Measurements from ENCODE around the gene TM9SF2.
"Not testable (repeated sequence)": the region's sequence is repeated elsewhere in the genome, so short reads cannot be mapped to it uniquely, and the experiment has no call there.

The TM9SF2 gene

DNA sequence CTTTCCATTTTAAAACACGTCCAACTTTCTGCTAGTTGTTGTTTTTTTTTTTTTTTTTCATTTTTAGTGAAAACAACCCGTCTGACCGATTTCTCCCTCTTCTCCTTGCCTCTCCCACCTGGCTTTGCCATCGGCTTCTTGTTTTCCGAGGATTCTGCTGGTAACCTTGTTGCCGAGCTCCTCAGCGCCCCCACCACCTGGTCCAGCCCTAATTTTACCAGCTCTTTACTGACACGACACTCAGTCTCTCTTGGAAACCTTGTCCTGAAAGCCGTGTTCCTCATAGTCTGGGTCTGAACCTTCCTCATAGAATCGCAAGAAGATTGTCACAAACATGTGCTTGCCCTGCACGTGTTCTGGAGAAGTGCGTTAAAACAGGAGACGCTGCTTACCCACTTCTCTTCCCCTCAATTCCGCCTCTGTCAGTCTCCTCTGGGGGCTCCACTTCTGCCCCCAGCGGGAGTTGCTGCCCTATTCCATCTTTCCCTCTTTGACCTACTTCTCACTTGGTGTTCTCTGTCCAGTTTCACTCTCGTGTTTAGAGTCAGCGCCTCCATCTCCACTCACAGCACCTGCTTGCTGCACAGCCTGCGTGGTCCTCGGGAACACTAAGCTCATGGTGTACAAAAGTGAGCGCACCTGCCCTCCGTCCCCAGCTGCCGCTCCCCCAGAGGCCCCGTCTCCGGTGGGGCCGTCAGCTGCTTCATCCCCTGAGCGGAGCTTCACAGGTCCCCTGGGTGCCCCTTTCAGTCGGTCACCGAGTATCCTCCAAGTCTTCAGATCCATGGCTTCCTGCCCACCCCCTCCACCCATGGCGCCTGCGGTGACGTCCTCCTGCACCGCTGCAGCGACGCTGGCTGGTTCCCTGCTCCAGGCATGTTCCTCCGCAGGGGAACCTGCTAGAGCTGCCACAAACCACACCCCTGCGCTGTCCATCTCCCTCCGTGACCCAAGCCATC, 65.1 kb downstream of the TM9SF2 start:
- no peaks in the 10 kb centered on the region for H3K4me1 ChIP-seq (ENCODE audit: insufficient read depth, low read length)
- H3K36me3 ChIP-seq (ENCODE audit: insufficient read depth, low read length), result no peaks in the 10 kb centered on the region
- H3K9me3 ChIP-seq (ENCODE audit: control insufficient read depth, insufficient read depth, low read length), result no peaks in the 10 kb centered on the region; the same call in 1 of the 2 replicates
- H3K9ac ChIP-seq (ENCODE audit: low read depth, low read length), result peak overlapping the region; percentile 14; the same call in 1 of the 2 replicates

DNA sequence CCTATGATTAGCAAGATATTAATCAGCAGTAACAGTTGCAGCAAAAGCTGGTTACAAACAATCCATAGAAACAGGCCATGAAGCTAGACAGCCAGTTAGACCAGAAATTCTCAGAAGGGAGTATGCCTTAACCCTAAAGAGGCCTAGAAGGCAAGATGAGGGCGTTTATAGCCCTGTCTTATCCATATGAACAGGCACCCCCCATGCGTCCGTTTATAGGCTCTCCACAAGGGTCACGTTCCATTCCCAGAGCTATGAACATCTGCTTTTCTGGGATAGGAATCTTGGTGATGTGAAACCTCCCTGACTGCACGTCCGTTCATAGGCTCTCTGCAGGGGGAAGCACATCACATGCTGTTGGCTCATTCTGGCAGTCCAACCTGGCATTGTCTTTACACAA, 67.6 kb downstream of the TM9SF2 start:
- H3K9ac ChIP-seq (ENCODE audit: low read depth, low read length); H3K4me1 ChIP-seq (ENCODE audit: insufficient read depth, low read length); H3K36me3 ChIP-seq (ENCODE audit: insufficient read depth, low read length); H3K9me3 ChIP-seq (ENCODE audit: control insufficient read depth, insufficient read depth, low read length): not testable (repeated sequence)

DNA sequence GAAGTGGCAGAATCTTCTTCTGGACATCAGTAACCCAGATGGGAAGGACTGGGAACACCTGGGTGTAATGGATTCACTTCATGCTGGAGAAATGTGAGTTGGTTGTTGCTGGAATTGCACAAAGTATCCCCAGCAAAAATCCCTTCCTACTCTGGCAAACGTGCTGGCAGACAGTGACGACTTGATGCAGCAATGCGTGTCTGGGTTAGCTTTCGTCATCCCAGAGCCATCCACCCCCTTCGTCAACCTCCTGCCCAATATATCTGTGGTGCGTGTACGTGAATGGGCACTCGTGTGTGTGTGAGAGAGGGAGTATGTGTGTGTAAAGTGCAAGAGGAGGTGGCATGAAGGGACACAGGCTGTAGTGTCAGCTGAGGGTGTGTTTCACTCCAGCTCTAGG, 70.9 kb downstream of the TM9SF2 start:
- no peaks in the 10 kb centered on the region; the same call in 1 of the 2 replicates for H3K9me3 ChIP-seq (ENCODE audit: control insufficient read depth, insufficient read depth, low read length)
- no peaks in the 10 kb centered on the region for H3K36me3 ChIP-seq (ENCODE audit: insufficient read depth, low read length)
- no peak overlapping the region for H3K9ac ChIP-seq (ENCODE audit: low read depth, low read length)
- H3K4me1 ChIP-seq (ENCODE audit: insufficient read depth, low read length), result peaks cover 4% of the 10 kb centered on the region

DNA sequence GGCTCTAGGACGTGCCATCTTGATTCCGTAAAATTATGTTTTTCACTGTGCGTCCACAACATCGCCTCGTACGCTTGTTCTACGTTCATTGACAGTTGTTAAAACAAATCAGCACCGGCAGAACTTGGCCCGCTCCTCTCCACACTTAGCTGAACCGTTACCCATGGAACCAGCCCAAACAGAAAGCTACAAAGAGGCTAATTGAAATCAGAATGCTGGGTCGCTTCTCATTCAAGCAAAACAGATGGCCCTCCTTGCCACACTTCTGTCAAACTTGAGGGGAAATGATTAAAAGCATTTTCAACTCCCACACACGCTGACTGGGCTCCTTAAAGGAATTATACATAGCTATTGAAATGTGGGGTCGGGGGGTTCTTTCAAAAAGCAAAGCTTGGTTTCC, 71.6 kb downstream of the TM9SF2 start:
- H3K36me3 ChIP-seq (ENCODE audit: insufficient read depth, low read length), result no peaks in the 10 kb centered on the region
- H3K4me1 ChIP-seq (ENCODE audit: insufficient read depth, low read length), result peaks cover 4% of the 10 kb centered on the region
- H3K9me3 ChIP-seq (ENCODE audit: control insufficient read depth, insufficient read depth, low read length), result no peaks in the 10 kb centered on the region; the same call in 1 of the 2 replicates
- H3K9ac ChIP-seq (ENCODE audit: low read depth, low read length), result no peak overlapping the region

DNA sequence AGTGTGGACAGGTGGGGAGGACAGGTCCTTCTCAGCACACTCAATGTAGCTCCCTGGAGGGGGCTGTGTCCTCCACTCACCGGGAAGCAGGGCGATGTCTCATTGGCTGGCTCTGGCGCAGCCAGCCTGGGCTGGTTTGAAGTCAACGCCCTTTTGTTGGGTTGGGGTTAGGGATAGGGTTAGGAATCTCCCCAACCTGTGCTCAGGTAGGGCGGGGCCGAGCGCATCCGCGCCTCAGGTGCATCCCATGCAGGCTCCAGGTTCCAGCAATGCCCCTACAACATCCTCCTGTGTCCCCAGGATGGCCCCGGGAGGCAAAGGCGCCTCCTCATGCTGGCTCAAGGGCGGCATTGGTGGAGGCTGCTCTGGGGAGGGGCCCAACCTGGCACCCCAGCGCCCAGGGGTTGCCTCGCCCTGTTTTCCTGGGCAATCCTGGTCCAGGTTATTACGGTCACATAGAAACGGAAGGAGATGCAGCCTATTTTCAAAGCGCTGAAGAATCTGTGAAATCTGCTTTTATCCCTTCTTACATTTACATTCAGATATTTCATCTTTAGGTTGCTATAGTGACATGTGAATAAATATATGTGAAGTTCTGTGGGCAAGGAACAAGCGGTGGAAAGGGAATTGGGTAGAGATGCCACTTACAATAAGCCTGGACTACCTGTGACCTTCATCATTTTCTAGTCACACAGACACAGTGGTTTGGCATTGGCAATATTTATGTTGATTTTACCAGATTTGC, 74.3 kb downstream of the TM9SF2 start:
- Histone ChIP-seq H3K36me3 (ENCODE audit: insufficient read depth, low read length) (no peaks in the 10 kb centered on the region), H3K4me1 (ENCODE audit: insufficient read depth, low read length) (peaks cover 4% of the 10 kb centered on the region), H3K9me3 (ENCODE audit: control insufficient read depth, insufficient read depth, low read length) (no peaks in the 10 kb centered on the region), H3K9ac (ENCODE audit: low read depth, low read length) (no peak overlapping the region)

DNA sequence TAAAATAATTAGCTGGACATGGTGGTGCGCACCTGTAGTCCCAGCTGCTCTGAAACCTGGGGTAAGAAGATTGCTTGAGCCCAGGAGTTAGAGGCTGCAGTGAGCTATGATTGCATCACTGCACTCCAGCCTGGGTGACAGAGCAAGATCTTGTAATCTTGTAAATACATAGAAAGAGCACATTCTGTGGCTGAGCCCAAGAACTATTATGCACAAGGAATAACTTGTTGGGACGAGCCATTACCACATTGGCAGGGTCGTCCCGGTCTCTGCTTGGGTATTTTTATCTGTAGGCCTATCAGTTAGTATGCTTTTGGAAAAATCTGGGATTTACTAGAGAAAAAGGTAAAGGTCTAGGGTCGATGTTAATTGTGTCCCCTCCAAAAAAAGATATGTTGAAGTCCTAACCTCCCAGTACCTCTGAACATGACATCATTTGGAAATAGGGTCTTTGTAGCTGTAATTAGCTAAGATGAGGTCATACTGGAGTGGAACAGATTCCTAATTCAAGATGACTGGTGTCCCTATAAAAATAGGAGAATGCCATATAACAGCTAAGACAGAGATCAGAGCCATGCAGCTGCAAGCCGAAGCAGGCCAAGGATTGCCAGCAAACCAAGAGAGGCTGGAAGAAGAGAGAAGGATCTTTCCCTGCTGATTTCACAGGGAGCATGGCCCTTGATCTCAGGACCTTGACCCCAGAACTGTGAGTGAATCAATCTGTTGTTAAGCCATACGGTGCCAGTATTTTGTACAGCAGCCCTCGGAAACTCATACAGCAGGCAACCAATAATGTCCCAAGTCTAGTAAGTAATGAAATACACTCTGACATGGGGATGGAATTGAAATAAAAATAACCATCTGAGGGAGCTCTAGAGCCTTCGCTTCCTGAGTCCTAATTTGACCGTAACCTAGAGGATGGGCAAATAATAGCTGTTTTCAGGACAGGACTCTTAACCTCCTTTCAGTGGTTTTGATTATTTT, 77.0 kb downstream of the TM9SF2 start:
- Histone ChIP-seq H3K9me3 (ENCODE audit: control insufficient read depth, insufficient read depth, low read length) (no peaks in the 10 kb centered on the region), H3K36me3 (ENCODE audit: insufficient read depth, low read length) (no peaks in the 10 kb centered on the region), H3K4me1 (ENCODE audit: insufficient read depth, low read length) (no peaks in the 10 kb centered on the region), H3K9ac (ENCODE audit: low read depth, low read length) (no peak overlapping the region)

DNA sequence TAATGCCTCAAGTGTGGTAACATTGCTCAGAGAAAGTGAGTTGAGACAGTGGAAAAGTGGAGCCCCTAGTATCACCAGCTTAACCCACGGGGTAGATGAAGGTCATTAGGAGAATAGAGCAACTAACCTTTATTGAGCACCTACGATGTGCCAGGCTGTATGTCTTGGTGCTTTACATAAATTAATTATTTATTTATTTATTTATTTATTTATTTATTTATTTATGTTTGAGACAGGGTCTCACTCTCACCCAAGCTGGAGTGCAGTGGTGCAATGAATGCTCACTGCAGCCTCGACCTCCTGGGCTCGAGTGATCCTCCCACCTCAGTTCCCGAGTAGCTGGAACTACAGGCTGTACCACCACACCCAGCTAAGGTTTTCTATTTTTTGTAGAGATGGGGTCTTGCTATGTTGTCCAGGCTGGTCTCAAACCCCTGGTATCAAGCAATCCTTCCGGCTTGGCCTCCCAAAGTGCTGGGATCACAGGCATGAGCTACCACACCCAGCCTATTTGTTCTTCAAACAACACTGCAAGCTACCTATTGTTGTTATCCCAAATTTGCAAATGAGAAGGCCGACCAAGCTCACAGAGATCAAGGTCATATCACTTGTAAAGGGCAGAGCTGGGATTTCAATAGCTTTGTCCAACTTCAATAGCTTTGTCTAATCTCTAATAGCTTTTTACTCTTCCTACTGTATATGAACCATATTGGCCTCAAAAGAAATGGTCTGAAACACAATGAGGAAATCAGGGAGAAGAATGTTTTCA, 79.4 kb downstream of the TM9SF2 start:
- H3K9ac ChIP-seq (ENCODE audit: low read depth, low read length), result no peak overlapping the region
- no peaks in the 10 kb centered on the region for H3K4me1 ChIP-seq (ENCODE audit: insufficient read depth, low read length)

DNA sequence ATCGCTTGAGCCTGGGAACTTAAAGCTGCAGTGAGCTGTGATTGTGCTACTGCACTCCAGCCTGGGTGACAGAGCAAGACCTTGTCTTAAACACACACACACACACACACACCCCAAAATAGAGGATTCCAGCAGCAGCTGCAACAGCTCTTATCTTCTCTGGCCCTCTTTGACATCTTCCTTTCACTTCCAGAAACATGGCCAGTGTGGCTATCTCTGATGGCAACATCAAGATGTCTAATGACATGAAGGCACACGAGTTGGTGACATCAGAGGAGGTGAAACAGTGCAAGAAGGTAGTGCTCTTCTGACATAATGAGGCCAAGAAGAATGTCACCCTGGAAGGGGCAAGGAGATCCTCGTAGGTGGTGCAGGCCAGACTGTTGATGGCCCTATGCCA, 81.2 kb downstream of the TM9SF2 start:
- Histone ChIP-seq H3K36me3 (ENCODE audit: insufficient read depth, low read length) (no peaks in the 10 kb centered on the region), H3K9me3 (ENCODE audit: control insufficient read depth, insufficient read depth, low read length) (no peaks in the 10 kb centered on the region), H3K4me1 (ENCODE audit: insufficient read depth, low read length) (no peaks in the 10 kb centered on the region), H3K9ac (ENCODE audit: low read depth, low read length) (no peak overlapping the region)

More for the DNA sequence above, 79.4 kb downstream of the TM9SF2 start:
- Histone ChIP-seq H3K36me3 (ENCODE audit: insufficient read depth, low read length) (no peaks in the 10 kb centered on the region), H3K9me3 (ENCODE audit: control insufficient read depth, insufficient read depth, low read length) (no peaks in the 10 kb centered on the region)

DNA sequence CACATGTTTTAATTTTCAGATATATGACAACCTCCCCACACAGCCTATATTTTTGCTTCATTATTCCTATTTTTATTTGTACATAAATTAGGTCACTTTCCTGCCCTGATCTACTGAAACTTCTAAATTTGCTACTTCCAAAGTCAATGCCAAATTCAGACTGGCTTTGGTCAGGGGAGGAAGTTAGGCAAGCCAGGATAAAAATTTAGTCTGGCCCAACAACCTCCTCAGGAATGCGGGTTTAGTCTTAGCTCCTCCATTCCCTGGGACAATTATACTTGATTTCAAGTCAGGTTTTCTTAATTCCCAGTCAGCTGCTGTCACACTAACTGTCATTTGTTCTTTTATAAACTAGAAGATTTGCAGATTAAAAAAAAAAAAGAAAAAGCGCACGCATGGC, 84.3 kb downstream of the TM9SF2 start:
- H3K4me1 ChIP-seq (ENCODE audit: insufficient read depth, low read length), result no peaks in the 10 kb centered on the region
- H3K9me3 ChIP-seq (ENCODE audit: control insufficient read depth, insufficient read depth, low read length), result no peaks in the 10 kb centered on the region
- H3K9ac ChIP-seq (ENCODE audit: low read depth, low read length), result no peak overlapping the region
- H3K36me3 ChIP-seq (ENCODE audit: insufficient read depth, low read length), result no peaks in the 10 kb centered on the region

DNA sequence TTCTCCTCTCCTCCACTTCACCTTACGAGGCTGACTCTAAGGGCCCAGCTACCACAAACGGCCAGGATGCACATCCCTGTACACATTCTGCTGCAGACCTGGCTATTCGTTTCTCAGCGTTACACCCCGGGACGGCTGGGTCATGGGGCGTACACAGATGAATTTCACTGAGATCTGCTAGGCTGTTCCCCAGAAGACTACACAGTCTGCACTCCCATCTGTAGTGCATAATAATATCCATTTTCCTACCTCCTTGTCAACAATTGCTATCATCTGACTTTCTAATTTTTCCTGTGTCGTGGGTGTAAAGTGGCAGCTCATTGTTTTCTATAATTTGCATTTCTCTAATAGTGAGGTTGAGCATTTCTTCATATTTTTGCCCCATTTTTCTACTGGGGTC, 85.7 kb downstream of the TM9SF2 start:
- Histone ChIP-seq H3K4me1 (ENCODE audit: insufficient read depth, low read length) (no peaks in the 10 kb centered on the region), H3K9me3 (ENCODE audit: control insufficient read depth, insufficient read depth, low read length) (no peaks in the 10 kb centered on the region), H3K9ac (ENCODE audit: low read depth, low read length) (no peak overlapping the region), H3K36me3 (ENCODE audit: insufficient read depth, low read length) (no peaks in the 10 kb centered on the region)

DNA sequence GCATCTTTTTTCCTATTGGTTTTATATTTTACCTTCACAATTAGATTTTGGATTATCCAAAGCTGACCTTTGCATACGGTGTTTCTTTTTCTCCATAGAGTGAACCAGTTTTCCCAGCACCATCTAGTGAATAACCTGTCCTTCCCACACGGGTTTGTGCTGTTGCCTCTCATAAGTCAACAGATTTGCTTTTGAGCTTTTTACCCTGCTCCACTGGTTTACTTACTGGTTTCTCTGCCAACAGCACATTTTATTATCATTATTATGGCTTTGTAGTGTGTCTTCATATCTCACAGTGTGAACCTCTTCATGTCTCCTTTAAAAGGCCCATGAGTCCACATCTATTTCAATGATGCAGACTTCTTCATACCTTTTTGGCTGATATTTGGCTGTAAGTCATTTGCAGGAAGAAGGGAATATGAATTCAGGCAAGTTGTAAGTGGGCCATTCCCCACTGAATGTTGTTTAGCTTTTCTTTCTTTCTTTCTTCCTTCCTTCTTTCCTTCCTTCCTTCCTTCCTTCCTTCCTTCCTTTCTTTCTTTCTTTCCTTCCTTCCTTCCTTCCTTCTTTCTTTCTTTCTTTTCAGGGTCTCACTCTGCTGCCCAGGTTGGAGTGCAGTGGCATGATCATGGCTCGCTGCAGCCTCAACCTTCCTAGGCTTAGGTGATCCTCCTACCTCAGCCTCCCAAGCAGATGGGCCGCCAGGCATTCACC, 86.8 kb downstream of the TM9SF2 start:
- Histone ChIP-seq H3K36me3 (ENCODE audit: insufficient read depth, low read length) (no peaks in the 10 kb centered on the region), H3K9ac (ENCODE audit: low read depth, low read length) (no peak overlapping the region), H3K4me1 (ENCODE audit: insufficient read depth, low read length) (no peaks in the 10 kb centered on the region), H3K9me3 (ENCODE audit: control insufficient read depth, insufficient read depth, low read length) (no peaks in the 10 kb centered on the region)

DNA sequence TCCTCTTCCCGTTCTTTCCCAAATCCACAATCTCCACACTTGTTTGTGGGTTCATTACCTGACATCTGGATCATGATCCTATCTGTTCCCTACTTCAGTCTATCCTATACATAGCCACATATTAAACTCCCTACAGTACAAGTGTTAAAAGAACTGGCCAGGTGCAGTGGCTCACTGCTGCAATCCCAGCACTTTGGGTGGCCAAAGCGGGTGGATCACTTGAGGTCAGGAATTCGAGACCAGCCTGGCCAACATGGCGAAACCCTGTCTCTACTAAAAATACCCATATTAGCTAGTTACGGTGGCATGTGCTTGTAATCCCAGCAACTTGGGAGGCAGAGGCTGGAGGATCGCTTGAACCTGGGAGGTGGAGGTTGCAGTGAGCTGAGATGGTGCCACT, 88.3 kb downstream of the TM9SF2 start:
- no peak overlapping the region for H3K9ac ChIP-seq (ENCODE audit: low read depth, low read length)
- H3K4me1 ChIP-seq (ENCODE audit: insufficient read depth, low read length), result no peaks in the 10 kb centered on the region
- H3K36me3 ChIP-seq (ENCODE audit: insufficient read depth, low read length), result no peaks in the 10 kb centered on the region
- no peaks in the 10 kb centered on the region for H3K9me3 ChIP-seq (ENCODE audit: control insufficient read depth, insufficient read depth, low read length)

DNA sequence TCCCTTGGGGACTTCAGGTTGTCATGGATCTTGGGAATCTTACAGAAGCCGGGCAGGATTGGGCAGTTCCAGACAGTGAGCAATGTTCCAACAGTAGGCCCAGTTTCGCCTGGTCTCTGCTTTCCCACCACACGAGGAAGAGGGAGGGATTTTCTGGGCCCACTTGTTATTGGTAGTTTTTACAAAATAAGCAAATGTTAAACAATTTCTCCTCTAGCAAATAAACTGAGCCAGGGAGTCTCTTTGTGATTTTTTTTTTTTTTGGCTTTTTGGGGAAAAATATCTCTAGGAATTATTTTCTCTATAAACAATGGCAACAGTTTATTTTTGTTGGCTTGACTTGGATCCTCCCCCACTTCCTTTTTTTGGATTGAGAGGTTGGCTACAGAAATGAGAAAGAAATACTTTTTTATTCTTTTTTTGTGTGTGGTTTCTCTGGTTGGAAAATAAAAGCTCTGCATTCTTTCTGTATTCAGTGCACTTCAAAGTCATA, 89.3 kb downstream of the TM9SF2 start:
- Histone ChIP-seq H3K4me1 (ENCODE audit: insufficient read depth, low read length) (no peaks in the 10 kb centered on the region), H3K9me3 (ENCODE audit: control insufficient read depth, insufficient read depth, low read length) (no peaks in the 10 kb centered on the region), H3K9ac (ENCODE audit: low read depth, low read length) (no peak overlapping the region), H3K36me3 (ENCODE audit: insufficient read depth, low read length) (no peaks in the 10 kb centered on the region)
